GM12801 (cell line): ENCODE data around the gene RAB13.

Experiments used
- CTCF ChIP-seq: IDR thresholded peaks from one replicate; pipeline ENCODE4 v1.5.1; 2011; ENCODE audit warnings: control low read depth; ENCODE audit not compliant: insufficient read length; ENCODE audit errors: extremely low read depth

RAB13 gene

GRCh38 chr1:153945131-153945794, 40.9 kb downstream of the RAB13 start:
- no peak for TF ChIP-seq CTCF

GRCh38 chr1:153944827-153945117, 41.4 kb downstream of the RAB13 start:
- no peak for TF ChIP-seq CTCF

- no peak for TF ChIP-seq CTCF
Measured at GRCh38 chr1:153944005-153944826, 41.9 kb downstream of the RAB13 start.

GRCh38 chr1:153942766-153943549, 43.2 kb downstream of the RAB13 start:
- no peak for TF ChIP-seq CTCF

GRCh38 chr1:153941826-153942725, 44.1 kb downstream of the RAB13 start:
- TF ChIP-seq CTCF, result no peak

- TF ChIP-seq CTCF, result no peak
Measured at GRCh38 chr1:153940756-153941155, 45.4 kb downstream of the RAB13 start.
